ENCODE measurements around the gene SV2B. TPM values are rescaled to one million over a fixed set of nuclear protein-coding genes. Genes with fewer than 3 reads are reported as not detected.
A peak's percentile ranks its signal among the peaks of the same experiment; 100 is the strongest.

SV2B gene
- total RNA-seq, 3 donors from 2014 or later = 0.44 to 4.9 (median 2.2) TPM

DNA sequence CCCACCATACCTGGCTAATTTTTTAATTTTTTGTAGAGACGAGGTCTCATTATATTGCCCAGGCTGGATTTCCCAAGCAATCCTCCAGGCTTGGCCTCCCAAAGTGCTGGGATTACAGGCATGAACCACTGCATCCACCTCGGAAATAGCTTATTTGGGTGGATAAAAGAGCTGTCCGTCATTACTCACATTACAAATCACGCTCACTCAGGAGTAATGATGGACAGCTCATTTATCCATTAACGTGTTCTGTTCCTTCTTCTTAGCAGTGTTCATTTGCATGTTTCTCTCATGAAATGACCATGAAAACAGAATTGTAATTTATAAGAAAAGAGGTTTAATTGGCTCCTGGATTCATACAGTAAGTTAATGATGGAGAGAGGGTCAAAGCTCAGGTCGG is 9.8 kb downstream of the SV2B start:
- Histone ChIP-seq H3K27me3 (peaks cover 0 to 5% of the 10 kb centered on the region in 2 donors), H3K27ac (no peak overlapping the region), H3K4me1 (no peaks in the 10 kb centered on the region), H3K4me3 (no peak overlapping the region), H3K9me3 (no peaks in the 10 kb centered on the region), H3K36me3 (no peaks in the 10 kb centered on the region)
- TF ChIP-seq POLR2AphosphoS5 (IDR thresholded peaks at IDR 0.05) = no peak
- TF ChIP-seq POLR2A (IDR thresholded peaks at IDR 0.05) = no peak
- TF ChIP-seq, protein P1, sequence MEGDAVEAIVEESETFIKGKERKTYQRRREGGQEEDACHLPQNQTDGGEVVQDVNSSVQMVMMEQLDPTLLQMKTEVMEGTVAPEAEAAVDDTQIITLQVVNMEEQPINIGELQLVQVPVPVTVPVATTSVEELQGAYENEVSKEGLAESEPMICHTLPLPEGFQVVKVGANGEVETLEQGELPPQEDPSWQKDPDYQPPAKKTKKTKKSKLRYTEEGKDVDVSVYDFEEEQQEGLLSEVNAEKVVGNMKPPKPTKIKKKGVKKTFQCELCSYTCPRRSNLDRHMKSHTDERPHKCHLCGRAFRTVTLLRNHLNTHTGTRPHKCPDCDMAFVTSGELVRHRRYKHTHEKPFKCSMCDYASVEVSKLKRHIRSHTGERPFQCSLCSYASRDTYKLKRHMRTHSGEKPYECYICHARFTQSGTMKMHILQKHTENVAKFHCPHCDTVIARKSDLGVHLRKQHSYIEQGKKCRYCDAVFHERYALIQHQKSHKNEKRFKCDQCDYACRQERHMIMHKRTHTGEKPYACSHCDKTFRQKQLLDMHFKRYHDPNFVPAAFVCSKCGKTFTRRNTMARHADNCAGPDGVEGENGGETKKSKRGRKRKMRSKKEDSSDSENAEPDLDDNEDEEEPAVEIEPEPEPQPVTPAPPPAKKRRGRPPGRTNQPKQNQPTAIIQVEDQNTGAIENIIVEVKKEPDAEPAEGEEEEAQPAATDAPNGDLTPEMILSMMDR (IDR thresholded peaks at IDR 0.05) = no peak
- intact Hi-C loops (cut with DNase I; ENCODE audit: low total_unique reads) = no loop called here
- no peak for DNase-seq (ENCODE audit: low spot score in 2 of 2)

DNA sequence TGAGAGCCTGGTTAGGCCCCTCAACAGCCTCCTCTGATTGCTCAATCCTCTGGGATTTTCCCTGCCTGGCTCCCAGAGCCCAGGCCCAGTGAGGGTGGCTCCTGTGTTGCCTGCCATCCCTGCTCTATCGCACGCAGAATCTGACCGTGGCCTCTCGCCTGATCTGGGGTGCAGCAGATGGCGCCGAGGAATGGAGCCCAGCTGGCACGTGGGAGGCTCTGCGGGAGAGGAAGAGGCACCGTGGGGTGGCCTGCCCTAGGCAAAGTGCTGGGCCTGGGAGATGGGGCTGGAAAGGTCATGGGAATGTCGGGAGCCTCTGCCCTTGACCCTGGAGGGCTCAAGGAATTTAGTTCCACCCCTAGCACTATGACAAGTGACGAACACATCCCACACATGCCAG is 10.3 kb downstream of the SV2B start:
- intact Hi-C loops (cut with DNase I; ENCODE audit: low total_unique reads) = no loop called here
- Histone ChIP-seq H3K4me3 (no peak overlapping the region), H3K27ac (no peak overlapping the region), H3K27me3 (peaks cover 0 to 2% of the 10 kb centered on the region in 2 donors), H3K36me3 (no peaks in the 10 kb centered on the region), H3K4me1 (no peaks in the 10 kb centered on the region), H3K9me3 (no peaks in the 10 kb centered on the region)
- TF ChIP-seq POLR2AphosphoS5 (IDR thresholded peaks at IDR 0.05) (no peak), POLR2A (IDR thresholded peaks at IDR 0.05) (no peak)
- TF ChIP-seq, protein P1 (IDR thresholded peaks at IDR 0.05) = no peak
- no peak for DNase-seq (ENCODE audit: low spot score in 2 of 2)

GRCh38 chr15:91113030-91113429 is 13.0 kb downstream of the SV2B start:
- Histone ChIP-seq H3K36me3 (no peaks in the 10 kb centered on the region), H3K4me1 (no peaks in the 10 kb centered on the region), H3K27me3 (no peaks in the 10 kb centered on the region), H3K27ac (no peak overlapping the region), H3K9me3 (no peaks in the 10 kb centered on the region), H3K4me3 (no peak overlapping the region)
- TF ChIP-seq POLR2A (IDR thresholded peaks at IDR 0.05) (no peak), POLR2AphosphoS5 (IDR thresholded peaks at IDR 0.05) (no peak)
- TF ChIP-seq, protein P1 (IDR thresholded peaks at IDR 0.05) = no peak
- intact Hi-C loops (cut with DNase I; ENCODE audit: low total_unique reads) = no loop called here
- no peak for DNase-seq (ENCODE audit: low spot score in 2 of 2)

DNA sequence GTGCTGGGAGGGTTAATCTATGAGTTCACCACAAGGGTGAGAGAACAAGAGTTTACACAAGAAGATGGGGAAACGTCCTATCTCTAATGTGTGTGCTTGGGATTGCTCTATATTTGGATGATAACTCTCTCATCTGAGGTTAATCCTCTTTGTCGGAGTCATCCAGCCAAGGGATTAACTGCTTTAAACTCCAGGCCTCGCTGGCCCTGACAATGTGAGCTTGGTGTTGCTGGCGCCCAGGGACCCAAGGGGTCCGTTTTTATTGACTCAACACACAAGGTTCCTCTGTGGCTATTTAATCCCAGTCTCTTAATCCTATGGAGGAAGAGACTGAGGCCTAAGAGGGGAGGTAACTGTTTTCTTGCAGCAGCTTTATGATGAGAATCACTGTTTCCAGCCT is 14.2 kb downstream of the SV2B start:
- no peaks in the 10 kb centered on the region for H3K9me3 ChIP-seq
- TF ChIP-seq POLR2A (IDR thresholded peaks at IDR 0.05) (no peak), POLR2AphosphoS5 (IDR thresholded peaks at IDR 0.05) (no peak)
- TF ChIP-seq, protein P1 (IDR thresholded peaks at IDR 0.05) = no peak
- no peaks in the 10 kb centered on the region for H3K27me3 ChIP-seq
- no peaks in the 10 kb centered on the region for H3K36me3 ChIP-seq
- no peaks in the 10 kb centered on the region for H3K4me1 ChIP-seq
- DNase-seq (ENCODE audit: low spot score in 2 of 2) = no peak
- H3K4me3 ChIP-seq = no peak overlapping the region
- intact Hi-C loops (cut with DNase I; ENCODE audit: low total_unique reads) = no loop called here
- H3K27ac ChIP-seq = no peak overlapping the region

DNA sequence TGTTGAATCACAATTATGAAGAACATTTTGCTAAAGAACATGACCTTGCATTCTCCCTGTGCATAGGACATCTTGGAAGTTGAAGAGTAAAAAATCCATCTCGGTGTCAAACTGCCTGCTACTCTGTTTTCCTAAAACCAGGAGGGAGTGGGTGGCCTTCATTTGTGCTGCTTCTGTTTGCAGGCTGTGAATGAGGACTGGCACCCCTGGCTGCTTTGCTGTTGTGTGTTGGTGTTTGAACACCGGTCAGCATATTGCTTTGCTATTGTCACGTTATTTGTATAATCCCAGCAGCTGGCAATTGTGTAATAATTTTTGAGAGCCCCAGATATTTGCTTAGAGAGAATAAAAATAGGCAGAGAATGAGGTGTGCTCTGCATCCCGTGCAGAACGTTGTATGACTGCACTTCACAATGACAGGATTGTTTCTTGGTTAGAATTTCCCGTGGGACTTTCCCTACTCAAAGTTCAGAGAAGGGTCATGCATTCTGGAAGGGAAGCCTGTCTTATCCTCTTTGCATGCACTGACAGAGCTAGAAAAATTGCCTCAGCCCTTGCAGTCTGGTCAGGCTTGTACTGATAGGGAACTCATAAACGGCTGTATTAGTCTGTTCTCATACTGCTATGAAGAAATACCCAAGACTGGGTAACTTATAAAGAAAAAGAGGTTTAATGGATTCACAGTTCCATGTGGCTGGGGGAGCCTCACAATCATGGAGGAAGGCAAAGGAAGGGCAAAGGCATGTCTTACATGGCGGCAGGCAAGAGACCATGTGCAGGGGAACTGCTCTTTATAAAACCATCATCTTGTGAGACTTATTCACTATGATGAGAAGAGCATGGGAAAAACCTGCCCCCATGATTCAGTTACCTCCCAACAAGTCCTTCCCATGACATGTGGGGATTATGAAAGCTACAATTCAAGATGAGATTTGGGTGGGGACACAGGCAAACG is 16.3 kb downstream of the SV2B start:
- Histone ChIP-seq H3K9me3 (no peaks in the 10 kb centered on the region), H3K27me3 (no peaks in the 10 kb centered on the region), H3K27ac (no peak overlapping the region), H3K4me1 (no peaks in the 10 kb centered on the region), H3K36me3 (no peaks in the 10 kb centered on the region), H3K4me3 (no peak overlapping the region)
- intact Hi-C loops (cut with DNase I; ENCODE audit: low total_unique reads) = no loop called here
- DNase-seq (ENCODE audit: low spot score in 2 of 2) = peak in 1 of 2 donors; percentile 23
- TF ChIP-seq, protein P1 (IDR thresholded peaks at IDR 0.05) = no peak
- TF ChIP-seq POLR2A (IDR thresholded peaks at IDR 0.05) = no peak
- no peak for TF ChIP-seq POLR2AphosphoS5 (IDR thresholded peaks at IDR 0.05)

All from breast epithelium (tissue), 4 donors.